HAP-1 (cell line): ENCODE measurements around the gene C1orf21.

Experiments used
- DNase-seq, 2 experiments: peaks; one replicate each; pipeline ENCODE4 v3.0.0-alpha.2; 2016 to 2020; ENCODE audit warnings: low spot score in 2 of 2
- H3K27me3 ChIP-seq: fragments of 250-450 bp; sonication (Bioruptor Pico); 2 replicates; pipeline ENCODE4 v1.5.1; 2020; ENCODE audit warnings: low read depth, mild to moderate bottlenecking, moderate library complexity
- H3K36me3 ChIP-seq: fragments of 250-450 bp; sonication (Bioruptor Pico); replicated peaks from 2 replicates; pipeline ENCODE4 v1.5.1; 2020; ENCODE audit warnings: mild to moderate bottlenecking
- H3K4me1 ChIP-seq: fragments of 250-450 bp; sonication (Bioruptor Pico); 2 replicates; pipeline ENCODE4 v1.5.1; 2020; ENCODE audit warnings: mild to moderate bottlenecking
- H3K4me3 ChIP-seq: fragments of 250-450 bp; sonication (Bioruptor Pico); 2 replicates; pipeline ENCODE4 v1.5.1; 2020; ENCODE audit warnings: mild to moderate bottlenecking, moderate library complexity
- H3K9me3 ChIP-seq: fragments of 250-450 bp; sonication (Bioruptor Pico); 2 replicates; pipeline ENCODE4 v1.5.1; 2020; ENCODE audit warnings: mild to moderate bottlenecking, moderate library complexity
- in situ Hi-C: fragments of 300-500 bp; cut with MboI; formaldehyde crosslinking; loops from 3 replicates; pipeline ENCODE4 v1.14.3; 2020; ENCODE audit warnings: low sequenced_read_pairs, inconsistent platforms, mixed read lengths

Gene C1orf21

DNA sequence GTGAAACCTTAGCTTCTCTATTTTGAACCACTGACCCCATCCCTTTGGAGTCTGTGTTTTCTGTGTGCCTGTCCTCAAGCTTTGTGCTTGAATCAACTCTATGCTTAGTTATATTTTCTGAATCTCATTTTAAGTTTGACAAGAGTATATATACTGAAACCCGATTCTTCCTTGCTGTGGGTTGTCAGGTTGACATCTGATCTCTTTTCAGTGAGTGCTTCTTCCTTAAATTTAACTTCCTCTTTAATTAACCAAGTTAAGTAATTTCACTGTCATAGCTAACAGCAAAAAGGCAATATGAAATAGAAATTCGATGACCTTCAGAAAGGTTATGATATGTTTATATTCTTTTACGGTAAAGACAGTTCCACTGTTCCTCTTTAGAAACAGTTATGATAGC, 69.4 kb downstream of the C1orf21 start:
- Histone ChIP-seq H3K27me3 (no peaks in the 10 kb centered on the region), H3K4me3 (no peak overlapping the region), H3K36me3 (no peaks in the 10 kb centered on the region), H3K9me3 (no peaks in the 10 kb centered on the region), H3K4me1 (no peaks in the 10 kb centered on the region; the same call in 1 of the 2 replicates)
- in situ Hi-C loops, result no loop called here
- DNase-seq, result no peak

DNA sequence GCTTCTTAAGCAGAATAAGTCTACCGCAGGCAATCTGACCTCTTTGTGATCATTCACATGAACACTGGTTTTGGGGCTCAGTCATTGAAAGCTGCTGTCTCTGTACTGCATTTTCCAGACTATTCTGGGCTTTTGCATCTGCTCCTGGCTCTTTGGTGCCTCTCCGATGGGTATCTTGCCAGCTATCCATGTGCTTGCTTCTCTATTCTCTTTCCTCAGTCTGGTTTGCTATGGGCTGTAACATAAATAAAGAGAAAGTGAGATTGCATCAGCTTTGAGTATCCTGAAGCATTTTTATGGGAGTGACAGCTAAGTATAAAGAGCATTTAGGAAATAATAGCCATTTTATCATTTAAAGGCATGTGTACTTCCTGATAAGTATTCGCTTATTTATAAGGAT, 70.7 kb downstream of the C1orf21 start:
- no peak for DNase-seq
- Histone ChIP-seq H3K27me3 (no peaks in the 10 kb centered on the region), H3K4me1 (no peaks in the 10 kb centered on the region; the same call in 1 of the 2 replicates), H3K4me3 (no peak overlapping the region), H3K36me3 (no peaks in the 10 kb centered on the region), H3K9me3 (no peaks in the 10 kb centered on the region)
- in situ Hi-C loops, result no loop called here

DNA sequence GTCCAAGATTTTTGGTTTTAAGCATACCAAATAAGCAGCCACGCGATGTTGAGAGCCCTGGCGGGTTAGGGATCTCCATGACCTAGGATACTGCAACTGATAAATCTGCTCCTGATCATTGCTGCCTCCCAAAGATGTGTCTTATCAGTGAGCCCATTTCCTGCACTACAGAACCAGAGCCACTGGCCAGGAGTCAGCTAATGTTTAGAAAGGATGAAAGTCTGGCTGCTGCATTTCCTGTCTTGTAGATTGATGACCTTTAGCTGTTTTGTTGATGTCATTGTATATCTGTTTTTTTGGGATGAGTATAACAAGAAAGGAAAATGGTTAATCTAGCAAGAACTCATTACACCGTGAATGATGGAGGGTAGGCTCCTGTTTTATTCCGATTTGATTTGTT, 74.5 kb downstream of the C1orf21 start:
- Histone ChIP-seq H3K4me1 (no peaks in the 10 kb centered on the region), H3K9me3 (no peaks in the 10 kb centered on the region), H3K27me3 (no peaks in the 10 kb centered on the region), H3K4me3 (no peak overlapping the region), H3K36me3 (no peaks in the 10 kb centered on the region)
- in situ Hi-C loops, result no loop called here
- DNase-seq, result no peak

DNA sequence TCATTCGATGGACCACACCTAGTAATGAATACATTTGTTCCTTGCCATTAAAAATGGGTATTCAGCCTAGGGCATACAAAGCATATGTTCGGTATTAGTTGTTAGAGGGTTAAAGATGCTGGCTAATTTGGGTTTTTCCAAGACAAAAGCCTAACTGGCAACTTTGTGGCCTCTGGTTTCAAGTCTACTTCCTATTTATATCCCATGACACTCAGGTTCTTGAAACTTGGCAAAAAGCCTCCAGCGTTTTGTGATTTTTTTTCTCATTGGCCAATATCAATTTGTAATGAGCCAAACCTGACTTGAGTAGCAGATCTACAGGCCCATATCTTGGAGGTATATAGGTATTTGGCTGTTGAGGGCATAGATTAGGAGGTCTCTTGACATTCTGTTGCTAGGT, 75.3 kb downstream of the C1orf21 start:
- Histone ChIP-seq H3K4me1 (no peaks in the 10 kb centered on the region), H3K4me3 (no peak overlapping the region), H3K27me3 (no peaks in the 10 kb centered on the region), H3K9me3 (no peaks in the 10 kb centered on the region), H3K36me3 (no peaks in the 10 kb centered on the region)
- in situ Hi-C loops, result no loop called here
- DNase-seq, result no peak

DNA sequence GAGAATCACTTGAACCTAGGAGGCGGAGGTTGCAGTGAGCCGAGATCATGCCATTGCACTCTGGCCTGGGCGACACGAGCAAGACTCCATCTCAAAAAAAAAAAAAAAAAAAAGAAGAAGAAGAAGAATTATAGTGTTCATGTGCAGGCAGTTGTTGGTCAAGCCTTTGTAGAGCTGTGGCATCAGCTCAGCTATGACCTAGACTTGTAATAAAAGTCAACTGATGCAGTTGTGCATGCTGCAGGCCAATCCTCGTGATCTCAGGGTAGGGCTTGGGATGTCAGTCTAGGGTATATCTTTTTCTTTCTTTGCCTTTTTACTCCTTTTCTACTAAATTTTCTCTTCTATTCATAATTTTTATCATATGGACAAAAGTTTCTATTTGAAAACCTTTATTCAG, 76.2 kb downstream of the C1orf21 start:
- in situ Hi-C loops, result no loop called here
- no peaks in the 10 kb centered on the region for H3K9me3 ChIP-seq
- no peak overlapping the region for H3K4me3 ChIP-seq
- H3K36me3 ChIP-seq, result no peaks in the 10 kb centered on the region
- no peaks in the 10 kb centered on the region for H3K4me1 ChIP-seq
- H3K27me3 ChIP-seq, result no peaks in the 10 kb centered on the region
- DNase-seq, result no peak

DNA sequence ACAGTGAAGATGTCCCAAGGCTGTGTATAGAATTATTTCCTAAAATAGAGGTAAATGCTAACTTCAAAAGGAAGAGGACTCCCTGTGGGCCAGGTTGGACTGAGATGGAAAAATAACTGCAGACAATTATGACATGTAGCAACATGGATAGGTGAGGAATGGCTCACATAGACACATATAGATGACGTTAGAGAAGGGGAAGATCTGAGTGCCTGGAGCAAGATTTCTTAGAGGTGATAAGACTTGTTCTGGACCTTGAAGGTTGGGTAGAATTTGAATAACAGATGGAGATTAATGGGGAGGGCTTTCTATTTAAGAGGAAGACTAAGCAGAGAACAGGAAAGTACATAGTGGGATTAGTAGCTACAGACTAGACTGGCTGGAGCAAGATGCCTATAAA, 76.9 kb downstream of the C1orf21 start:
- Histone ChIP-seq H3K36me3 (no peaks in the 10 kb centered on the region), H3K27me3 (no peaks in the 10 kb centered on the region), H3K9me3 (no peaks in the 10 kb centered on the region), H3K4me1 (no peaks in the 10 kb centered on the region), H3K4me3 (no peak overlapping the region)
- in situ Hi-C loops, result no loop called here
- DNase-seq, result peak in 1 of 2 experiments; percentile 27

DNA sequence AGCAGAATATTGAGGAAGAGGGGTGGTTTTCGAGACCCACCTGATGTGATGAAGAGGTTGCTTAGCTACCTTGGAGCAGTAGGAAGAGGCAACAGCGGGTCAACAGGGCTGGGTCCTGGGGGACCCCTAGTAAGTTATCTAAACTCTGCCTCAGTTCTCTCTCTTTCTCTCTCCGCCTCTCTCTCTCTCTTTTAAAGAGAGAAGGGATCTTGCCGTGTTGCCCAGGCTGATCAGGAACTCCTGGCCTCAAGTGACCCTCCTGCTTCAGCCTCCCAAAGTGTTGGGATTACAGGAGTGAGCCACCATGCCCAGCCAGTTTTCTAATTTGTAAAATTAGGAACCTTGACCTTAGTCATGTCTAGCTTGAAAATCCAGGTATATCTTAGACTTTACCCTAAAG, 77.9 kb downstream of the C1orf21 start:
- Histone ChIP-seq H3K4me3 (no peak overlapping the region), H3K36me3 (no peaks in the 10 kb centered on the region), H3K27me3 (no peaks in the 10 kb centered on the region), H3K9me3 (no peaks in the 10 kb centered on the region), H3K4me1 (no peaks in the 10 kb centered on the region)
- no peak for DNase-seq
- in situ Hi-C loops, result no loop called here

DNA sequence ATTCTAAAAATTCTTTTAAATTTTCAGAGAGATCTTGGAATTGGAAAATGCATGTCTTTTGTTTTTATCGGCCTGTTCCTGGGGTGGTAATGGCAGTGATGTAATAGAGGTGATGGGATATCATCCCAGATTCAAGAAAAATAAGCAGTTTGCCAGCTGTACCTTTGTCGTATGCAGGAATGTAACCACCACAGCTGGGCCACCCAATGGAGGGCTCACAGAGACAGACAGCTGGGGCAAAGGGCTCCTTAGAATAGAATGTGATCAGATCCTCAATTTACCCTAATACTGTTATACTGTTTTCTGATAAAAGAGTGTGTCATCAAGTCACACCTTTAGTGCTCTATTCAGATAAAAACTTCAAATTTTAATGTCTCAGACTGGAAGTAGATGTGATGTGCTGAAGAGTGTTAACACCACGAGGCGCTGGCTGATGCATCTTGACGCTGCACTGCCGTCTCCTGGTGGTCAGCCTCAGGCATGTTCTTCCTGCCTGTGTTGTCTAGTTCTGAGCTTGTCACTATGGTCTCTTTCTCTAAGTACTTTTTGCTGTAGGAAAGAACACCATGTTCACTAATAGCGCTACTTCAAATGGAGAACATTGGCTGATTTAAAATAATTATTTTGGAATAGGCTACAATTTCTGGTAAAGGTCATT, 78.8 kb downstream of the C1orf21 start:
- H3K4me1 ChIP-seq, result no peaks in the 10 kb centered on the region
- DNase-seq, result no peak
- no peaks in the 10 kb centered on the region for H3K36me3 ChIP-seq
- no peak overlapping the region for H3K4me3 ChIP-seq
- no peaks in the 10 kb centered on the region for H3K27me3 ChIP-seq
- no peaks in the 10 kb centered on the region for H3K9me3 ChIP-seq
- in situ Hi-C loops, result no loop called here

DNA sequence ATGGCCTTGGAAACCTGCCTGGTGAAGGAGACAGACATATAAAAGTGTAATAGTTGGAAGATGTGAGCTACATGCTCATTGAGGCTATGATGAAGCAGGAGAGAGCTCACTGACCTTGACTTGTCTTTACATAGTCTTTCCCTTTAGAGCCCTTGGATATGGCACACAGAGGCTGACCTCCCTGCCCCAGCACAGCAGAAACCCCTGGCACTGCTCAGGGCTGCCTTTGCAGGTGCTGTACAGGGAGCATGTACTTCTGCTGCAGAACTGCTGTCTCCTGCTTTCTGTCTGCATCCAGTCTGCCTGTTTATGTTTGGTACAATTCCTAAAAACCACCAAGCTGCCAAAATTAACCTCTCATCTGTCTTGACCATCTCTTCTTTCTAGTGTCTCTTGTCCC, 80.5 kb downstream of the C1orf21 start:
- H3K9me3 ChIP-seq, result no peaks in the 10 kb centered on the region
- DNase-seq, result no peak
- no peaks in the 10 kb centered on the region for H3K4me1 ChIP-seq
- no peaks in the 10 kb centered on the region for H3K27me3 ChIP-seq
- no peaks in the 10 kb centered on the region for H3K36me3 ChIP-seq
- in situ Hi-C loops, result no loop called here
- no peak overlapping the region for H3K4me3 ChIP-seq

DNA sequence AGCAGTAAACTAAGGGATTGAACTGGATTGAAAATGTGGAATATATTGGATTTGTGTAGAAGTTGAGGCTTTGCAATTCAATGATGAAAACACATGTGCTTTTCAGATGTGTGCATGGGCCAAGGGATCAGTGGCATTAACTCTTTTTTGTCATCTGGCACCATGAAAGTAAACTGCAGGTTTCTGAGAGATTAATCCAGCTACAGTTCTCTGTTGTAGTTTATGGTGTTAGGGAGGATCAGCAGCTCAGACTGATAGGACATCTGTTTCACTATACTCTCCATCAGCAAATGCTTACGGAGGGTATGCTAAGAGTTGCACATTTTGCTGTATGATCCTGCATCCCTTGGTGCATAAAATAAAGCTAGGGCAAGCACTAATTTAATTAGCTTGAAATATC, 82.6 kb downstream of the C1orf21 start:
- in situ Hi-C loops, result no loop called here
- DNase-seq, result no peak
- Histone ChIP-seq H3K27me3 (no peaks in the 10 kb centered on the region), H3K9me3 (no peaks in the 10 kb centered on the region), H3K36me3 (no peaks in the 10 kb centered on the region), H3K4me3 (no peak overlapping the region), H3K4me1 (no peaks in the 10 kb centered on the region)

DNA sequence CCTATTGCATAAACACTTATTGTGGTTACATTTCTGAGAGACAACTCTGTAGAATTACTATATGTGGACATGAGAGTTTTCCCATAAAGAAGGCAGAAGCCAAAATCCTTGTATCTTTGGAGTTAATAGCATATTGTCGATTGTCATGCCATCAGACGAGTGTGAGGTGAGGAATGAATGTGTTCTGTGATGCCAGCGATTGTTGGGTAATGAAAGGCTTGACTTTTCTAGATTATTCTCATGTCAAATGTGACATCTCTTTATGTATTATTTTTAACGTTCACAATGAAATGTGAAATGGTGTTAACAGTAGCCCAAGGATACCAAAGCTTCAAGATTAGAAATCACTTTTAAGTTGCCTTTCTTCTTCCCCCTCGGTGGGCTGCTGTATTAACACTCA, 84.9 kb downstream of the C1orf21 start:
- no peaks in the 10 kb centered on the region for H3K9me3 ChIP-seq
- H3K36me3 ChIP-seq, result no peaks in the 10 kb centered on the region
- H3K4me1 ChIP-seq, result no peaks in the 10 kb centered on the region
- DNase-seq, result no peak
- no peaks in the 10 kb centered on the region for H3K27me3 ChIP-seq
- in situ Hi-C loops, result no loop called here
- H3K4me3 ChIP-seq, result no peak overlapping the region

DNA sequence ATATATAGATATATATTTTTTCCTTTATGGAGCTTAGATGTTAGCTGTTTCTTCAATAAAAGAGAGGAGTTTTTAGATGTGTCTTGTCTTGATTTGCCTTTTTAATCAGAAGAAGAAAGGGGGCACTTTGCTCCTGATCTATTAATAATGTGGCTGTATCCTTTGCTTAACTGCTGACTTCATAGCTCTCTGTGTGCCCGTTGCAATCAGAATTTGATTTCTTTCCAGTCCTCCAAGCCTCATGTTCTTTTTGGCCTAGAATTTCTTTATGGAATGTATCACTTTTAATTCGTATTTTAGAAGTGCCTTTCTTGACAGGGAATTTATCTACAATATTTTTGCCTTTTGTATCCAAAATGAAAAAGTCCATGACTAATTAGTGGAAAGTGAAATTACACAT, 85.3 kb downstream of the C1orf21 start:
- no peaks in the 10 kb centered on the region for H3K27me3 ChIP-seq
- no peak overlapping the region for H3K4me3 ChIP-seq
- in situ Hi-C loops, result no loop called here
- H3K9me3 ChIP-seq, result no peaks in the 10 kb centered on the region
- no peak for DNase-seq
- no peaks in the 10 kb centered on the region for H3K4me1 ChIP-seq
- H3K36me3 ChIP-seq, result no peaks in the 10 kb centered on the region

DNA sequence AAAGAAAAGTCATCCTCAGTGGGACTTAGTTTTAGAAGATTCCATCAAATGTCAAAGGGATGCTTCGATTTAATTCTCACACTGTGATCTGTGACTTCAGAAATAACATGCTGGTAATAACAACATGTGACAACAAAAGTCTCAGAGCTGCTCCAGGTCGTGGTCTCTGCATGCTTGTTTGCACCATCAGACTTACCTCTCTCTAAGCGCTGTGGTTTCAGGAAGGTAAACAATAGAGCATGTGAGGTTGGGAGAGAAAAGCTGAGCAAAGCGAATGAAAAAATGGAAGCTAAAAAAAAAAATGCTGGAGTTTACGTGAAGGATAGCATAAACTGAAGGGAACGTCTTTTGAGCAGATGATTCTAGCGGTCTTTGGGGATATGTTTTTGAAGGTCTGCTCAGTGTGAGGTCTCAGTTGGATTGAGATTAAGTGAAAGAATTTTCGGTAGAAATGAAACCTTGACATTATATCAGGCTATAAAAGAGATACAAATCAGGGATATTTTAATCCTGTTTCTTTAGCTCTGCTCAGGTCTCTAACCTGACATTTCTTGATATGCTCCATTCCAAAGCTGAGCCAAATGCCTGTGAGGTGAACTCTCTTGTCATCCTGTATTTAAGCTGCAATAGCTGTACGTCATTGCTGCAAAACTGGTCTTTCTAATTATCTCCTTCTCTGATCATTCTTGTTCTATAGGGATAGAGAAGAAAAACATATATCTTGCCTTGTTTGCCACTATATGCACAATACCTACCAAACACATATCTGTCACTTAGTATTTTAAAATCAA, 86.5 kb downstream of the C1orf21 start:
- in situ Hi-C loops, result no loop called here
- Histone ChIP-seq H3K4me1 (no peaks in the 10 kb centered on the region), H3K9me3 (no peaks in the 10 kb centered on the region), H3K4me3 (no peak overlapping the region), H3K36me3 (0 out of 2 replicates have a peak, but pooled peaks cover 3% of the 10 kb centered on the region), H3K27me3 (no peaks in the 10 kb centered on the region)
- no peak for DNase-seq

DNA sequence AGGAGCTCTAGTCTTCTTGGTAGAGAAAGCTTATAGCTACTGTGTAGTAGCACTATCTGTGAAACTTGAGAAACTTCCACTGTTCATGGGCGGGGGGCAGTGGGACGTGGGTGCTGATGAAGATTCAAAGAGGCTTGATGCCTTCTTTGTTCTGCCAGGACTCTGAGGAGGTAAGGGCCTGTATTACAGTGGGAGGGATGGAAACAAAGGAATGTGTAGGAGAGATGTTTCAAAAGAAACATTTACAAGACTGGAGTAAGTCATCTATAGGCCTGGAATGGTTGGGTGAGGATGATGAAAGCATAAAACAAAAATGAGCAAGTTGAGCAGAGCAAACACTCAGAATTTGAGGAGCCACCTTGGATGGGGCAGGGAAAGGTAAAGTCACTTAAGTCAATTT, 89.4 kb downstream of the C1orf21 start:
- no peaks in the 10 kb centered on the region for H3K27me3 ChIP-seq
- no peaks in the 10 kb centered on the region for H3K4me1 ChIP-seq
- in situ Hi-C loops, result no loop called here
- H3K4me3 ChIP-seq, result no peak overlapping the region
- 0 out of 2 replicates have a peak, but pooled peaks cover 3% of the 10 kb centered on the region for H3K36me3 ChIP-seq
- no peak for DNase-seq
- H3K9me3 ChIP-seq, result no peaks in the 10 kb centered on the region
